Stimulated activated CD4-positive, alpha-beta T cell treated with anti-CD3 and anti-CD28 coated beads, Interleukin-15, amount 100 ng/mL, for 48 hours (primary cell): ENCODE results near the gene EPN3.

Source experiments
- DNase-seq, 2 donors: peaks; one replicate each; pipeline ENCODE4 v3.0.0-alpha.2; 2020; ENCODE audit warnings: low read depth in 2 of 2

The EPN3 gene

DNA sequence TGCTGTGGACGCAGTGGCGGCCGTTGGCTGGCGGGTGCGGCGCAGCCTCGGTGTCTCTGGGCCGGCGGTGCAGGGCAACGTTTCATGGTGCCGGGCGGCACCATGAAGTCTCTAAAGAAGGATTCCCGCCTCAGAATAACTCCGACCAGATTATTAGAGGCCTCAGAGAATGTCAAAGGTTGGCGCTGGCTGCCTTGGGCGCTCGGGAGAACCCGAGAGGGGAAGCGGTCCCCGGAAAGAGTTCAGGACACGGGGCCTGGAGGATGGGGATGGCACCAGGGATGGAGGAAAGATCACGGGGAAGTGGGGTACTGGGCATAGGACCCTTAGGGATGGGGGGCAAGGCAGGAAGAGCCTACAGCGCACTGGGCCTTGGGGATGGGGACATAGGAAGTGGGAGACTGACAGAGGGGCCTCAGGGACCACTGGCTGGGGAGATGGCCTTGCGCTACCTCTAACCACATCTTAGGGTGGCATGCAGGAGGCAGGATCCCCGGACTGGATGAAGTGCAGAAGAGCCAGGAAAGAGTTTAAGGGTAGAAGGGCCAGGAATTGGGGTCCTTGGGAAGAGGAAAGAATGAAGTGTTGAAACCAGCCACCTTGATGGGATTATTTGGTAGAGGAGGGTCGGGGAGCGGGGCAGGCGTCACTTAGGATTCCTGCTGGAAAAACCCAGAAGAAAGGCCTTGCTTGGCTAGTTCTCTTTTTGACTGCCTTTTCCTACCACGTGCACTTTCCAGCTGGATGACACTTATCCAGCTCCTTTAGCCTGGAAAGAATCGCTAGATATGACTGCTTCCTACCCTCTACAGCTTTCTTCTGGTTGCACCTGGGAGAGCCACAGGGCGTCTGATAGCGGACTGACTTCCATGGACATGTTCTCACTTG lies 23.7 kb upstream of the EPN3 start:
- no peak for DNase-seq

DNA sequence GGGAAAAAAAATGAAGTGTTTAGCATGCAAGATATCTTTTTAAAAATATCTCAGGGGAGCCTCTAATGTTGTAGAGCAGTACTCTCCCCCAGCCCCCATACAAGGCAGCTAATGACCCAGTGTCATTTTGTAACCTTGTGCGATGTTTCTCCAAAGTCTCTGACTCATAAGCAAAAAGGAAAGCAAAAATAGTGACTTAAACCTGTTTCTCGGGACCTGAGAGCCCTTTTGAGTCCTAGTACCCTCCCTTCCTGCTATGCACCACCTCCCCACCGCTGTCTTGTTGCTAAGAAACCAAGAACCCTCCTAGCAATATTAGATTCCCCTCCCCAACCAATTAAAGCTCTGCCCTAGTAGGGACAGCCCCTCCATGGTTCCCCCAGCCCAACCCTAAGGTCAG lies 21.5 kb upstream of the EPN3 start:
- DNase-seq: peak; percentile 31 to 36

DNA sequence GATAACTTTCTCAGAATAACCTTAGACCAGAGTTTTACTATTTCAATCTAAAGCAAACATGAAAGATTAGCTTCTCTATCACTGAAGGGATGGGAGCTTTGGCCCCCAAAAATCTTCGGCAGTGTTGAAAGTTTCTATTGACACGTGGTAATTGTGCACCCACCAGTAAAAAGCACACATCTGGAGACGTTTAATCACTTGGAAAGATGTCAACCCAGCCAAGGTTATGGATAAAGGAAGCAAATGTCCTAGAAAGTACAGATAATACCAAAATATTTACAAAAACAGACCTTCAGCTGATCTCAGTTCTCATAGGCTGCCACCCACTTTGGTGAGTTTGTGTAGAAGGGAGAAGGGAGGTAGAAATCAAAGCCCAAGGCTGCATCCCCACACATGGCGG lies 19.0 kb upstream of the EPN3 start:
- DNase-seq: no peak

DNA sequence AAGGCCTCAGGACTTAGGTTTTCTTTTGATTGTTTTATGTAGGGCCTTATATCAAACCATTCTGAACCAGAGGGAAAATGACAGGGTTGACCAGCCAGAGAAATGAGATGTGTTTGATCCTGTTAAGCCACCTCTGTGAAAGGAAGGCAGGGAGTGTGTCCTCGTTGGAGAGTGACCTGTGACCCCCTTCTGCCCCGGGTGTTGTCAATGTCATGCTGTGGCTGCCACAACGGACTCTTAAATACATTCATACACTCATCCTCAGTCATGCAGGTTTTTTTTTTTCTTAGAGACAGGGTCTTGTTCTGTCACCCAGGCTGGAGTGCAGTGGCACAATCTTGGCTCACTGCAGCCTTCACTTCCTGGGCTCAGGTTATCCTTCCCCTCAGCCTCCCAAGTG lies 18.1 kb upstream of the EPN3 start:
- DNase-seq: no peak

DNA sequence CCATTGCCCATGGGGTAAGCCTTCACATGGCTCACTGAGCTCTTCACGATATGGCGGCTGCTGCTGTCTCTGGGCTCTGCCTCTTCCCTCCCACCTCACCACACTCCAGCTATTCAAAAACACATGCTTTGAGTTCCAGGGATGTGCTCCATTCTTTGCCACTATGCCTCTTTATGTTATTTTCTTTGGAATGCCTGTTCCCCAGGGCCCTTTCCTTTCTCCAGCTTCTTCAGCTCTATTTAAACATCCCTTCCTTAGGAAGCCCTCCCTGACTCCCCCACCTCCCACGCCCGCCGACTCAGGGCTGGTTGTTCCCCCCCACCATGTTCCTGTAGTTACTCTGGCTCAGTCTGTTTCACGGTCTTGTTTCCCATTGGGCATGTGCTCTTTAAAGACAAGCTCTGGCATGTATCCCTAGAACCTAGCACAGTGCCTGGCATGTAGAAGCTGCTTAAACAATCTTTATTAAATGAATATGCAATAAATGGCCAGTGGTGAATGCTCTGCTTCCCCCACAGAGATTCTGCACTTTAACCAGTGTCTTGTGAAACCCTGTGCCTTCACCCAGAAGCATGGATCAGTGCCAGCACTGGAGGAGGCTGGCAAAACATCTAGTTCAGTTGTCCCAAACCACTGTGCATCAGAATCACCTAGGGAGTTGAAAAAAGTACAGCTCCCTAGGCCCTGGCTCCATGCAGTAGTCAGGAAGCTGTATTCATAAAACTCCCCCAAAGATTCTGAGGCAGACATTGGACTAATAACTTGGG lies 17.4 kb upstream of the EPN3 start:
- DNase-seq: no peak

DNA sequence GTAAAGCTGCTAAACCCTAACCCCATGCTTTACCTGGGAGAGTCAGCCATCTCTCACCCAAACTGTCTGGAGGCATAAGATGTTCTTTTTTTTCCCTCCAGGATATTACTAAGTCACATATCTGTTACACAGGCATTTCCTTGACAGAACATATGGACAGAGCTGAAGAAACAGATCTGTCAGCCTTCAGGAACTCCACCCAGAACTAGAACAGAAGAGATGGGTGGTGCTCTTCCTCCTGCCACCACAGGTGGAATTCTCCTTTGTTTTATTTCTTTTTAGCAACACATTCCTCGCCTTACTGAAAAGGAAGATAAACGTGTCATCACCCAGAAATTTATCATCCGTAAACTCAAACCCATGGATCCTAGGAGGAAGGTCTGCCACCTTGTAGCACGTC lies 15.5 kb upstream of the EPN3 start:
- DNase-seq: no peak

DNA sequence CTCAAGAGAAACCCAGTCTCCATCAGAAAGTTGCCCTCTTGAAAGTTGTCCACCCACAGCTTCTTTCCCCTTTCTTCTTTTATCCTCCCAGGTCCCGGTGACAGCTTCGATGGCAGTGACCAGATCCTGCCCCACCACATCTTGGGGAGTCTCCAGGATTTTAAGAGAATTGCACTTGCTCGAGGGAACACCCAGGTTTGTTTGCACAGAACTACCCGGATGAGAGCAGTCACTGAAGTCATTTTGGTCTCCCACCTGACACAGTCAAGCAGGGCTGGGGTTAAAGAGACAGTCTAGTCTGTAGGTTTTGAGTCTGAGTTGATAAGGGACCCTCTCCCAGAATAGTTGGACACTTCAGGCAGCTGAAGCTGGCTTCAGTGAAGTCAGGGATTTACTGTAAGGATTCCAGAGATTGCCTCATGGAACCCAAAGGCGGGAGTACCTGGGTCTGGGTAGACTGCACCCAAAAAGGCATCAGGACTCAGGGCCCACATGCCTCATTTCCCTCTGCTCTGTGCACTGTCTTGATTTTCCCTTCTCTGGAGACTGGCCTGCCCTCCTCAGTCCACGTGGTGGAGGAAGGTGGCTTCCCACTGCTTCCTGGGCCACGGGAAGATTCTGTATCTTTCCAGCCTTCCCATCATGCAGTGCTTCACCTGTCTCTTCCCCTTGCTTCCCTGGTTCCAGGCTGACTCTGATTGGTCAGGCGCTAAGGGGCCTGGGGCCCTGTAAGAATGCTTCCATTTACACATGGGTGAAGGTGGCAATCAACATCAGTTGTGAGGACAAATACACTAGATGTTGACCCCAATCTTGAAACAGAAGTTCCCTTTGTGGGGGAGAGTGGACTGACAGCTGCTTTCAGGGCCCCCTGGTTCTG lies 14.8 kb upstream of the EPN3 start:
- DNase-seq: no peak

DNA sequence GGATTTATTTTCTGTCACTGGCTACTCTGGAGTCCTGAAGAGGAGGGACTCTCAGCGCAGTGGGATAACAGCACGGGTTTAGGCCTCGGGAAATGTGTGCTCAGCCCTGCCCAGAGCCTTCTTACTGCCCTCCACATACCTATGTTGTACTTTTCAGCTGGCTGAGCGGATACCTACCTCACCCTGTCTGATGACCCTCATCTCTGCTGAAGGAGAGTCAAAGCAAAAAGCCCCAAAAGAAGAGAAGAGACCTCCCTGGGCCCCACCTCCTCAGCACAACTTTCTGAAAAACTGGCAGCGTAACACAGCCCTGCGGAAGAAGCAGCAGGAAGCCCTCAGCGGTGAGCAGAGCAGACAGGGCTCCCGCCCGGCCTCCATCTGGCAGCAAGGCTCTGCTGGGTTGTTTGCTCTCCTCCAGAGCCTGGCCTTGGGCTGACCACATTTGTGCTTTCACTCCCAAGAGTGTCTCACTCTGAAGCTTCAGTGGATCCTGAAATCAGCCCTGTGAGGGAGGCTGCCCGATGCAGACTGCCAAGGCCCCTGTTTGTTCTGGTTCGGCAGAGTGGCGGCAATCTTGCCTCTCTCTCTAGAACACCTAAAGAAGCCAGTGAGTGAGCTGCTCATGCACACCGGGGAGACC lies 14.0 kb upstream of the EPN3 start:
- no peak for DNase-seq

DNA sequence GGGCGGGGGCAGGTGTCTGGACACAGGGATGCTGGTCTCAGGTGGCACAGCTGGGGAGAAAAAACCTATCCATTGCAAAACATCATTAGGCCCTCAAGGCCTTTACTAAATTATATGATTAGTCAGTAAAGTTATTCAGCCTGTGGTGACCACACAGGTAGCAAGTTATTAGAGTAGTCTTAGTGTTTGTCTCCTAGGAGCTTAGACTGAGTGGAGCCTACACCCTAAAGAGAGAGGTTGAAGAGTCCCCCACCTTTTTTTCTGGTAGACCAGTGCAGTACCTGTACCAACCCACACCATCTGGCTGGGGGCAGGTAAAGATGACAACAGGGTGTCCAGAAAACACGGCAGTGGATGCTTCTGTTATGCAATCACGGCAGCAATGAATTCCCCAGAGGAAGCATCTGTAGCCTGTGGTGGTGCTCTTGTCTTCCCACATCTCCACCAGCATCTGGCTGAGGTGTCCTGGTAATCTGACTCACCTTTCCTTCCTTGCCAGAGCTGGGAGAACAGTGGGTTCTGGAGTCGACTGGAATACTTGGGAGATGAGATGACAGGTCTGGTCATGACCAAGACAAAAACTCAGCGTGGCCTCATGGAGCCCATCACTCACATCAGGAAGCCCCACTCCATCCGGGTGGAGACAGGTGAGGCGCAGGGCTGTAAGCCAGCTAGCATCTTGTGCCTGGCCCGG lies 13.2 kb upstream of the EPN3 start:
- no peak for DNase-seq

DNA sequence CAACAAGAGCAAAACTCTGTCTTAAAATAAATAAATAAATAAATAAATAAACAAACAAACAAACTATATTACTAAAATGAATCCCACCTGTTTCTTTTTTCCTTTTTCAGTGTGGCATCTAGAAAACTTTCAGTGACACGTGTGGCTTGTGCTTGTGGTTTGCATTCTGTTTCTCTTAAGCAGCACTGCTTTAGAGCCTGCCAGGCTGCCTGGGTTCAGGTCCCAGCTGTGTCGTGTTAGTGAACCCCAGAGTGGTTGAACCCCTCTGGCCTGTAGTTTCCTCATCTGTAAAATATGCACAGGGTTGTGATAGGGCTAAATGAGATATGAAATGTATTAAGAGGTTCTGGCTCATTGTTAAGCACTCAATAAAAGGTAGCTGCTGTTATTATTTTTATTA lies 12.1 kb upstream of the EPN3 start:
- DNase-seq: no peak

DNA sequence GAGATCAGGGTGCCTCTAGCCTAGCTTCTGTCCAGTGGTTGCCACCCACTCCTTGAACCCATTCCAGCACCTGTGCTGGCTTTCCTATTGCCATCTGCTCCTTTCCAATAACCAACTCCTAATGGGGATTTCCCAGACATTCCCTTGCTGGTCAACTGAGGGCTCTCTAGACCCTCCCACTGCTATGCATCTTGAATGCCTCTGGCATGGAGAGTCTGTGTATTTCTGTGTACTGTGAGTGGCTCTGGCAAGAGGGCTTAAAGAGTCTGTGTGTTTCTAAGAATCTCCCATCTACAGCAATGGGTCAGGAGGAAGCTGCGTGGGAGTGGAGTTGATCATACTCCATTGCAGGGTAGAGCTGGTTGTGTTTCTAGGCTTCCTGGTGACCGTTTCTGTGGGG lies 11.0 kb upstream of the EPN3 start:
- DNase-seq: no peak

DNA sequence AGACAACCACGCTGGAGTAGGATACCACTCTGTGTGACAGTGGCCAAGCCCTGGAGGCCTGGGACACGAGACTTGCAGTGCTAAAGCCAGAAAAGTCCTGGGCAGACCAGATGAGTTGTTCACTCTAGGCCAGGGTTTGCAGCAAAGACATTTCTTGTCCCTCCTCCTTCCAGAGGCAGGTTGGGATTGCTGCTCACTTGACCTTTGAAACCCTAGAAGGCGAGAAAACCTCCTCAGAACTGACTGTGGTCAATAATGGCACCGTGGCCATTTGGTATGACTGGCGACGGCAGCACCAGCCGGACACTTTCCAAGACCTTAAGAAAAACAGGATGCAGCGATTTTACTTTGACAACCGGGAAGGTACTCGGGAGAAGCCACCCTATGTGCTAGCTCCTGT lies 9.8 kb upstream of the EPN3 start:
- no peak for DNase-seq

DNA sequence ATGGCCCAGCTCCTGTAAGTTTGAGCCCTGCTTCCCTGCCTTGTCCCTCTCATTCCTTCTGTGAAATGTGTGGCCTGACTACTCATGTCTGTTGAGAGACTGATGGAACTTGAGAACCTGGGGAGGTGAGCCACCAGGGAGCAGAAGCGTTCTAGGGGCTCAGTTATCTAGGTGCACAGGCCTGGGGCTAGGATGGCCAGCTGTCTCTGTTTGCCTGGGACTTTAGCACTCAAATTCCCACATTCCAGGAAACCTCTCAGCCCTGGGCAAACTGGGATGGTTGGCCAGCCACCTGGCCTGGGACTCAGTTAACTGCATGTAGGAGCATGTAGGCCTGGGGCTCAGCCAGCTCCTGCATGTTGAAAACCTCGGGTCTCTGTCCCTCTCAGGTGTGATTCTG lies 9.3 kb upstream of the EPN3 start:
- DNase-seq: no peak

DNA sequence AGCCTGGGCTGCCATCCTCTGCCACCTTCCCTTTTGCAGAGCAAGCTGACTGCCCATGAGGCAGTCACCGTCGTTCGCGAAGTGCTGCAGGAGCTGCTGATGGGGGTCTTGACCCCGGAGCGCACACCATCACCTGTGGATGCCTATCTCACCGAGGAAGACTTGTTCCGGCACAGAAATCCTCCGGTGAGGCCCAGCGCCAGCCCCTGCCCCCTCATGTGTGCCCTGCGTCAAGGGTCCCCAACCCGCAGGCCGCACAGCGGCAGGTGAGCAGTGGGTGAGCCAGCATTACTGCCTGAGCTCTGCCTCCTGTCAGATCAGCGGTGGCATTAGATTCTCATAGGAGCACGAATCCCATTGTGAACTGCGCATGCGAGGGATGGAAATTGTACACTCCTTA lies 7.7 kb upstream of the EPN3 start:
- DNase-seq: no peak

DNA sequence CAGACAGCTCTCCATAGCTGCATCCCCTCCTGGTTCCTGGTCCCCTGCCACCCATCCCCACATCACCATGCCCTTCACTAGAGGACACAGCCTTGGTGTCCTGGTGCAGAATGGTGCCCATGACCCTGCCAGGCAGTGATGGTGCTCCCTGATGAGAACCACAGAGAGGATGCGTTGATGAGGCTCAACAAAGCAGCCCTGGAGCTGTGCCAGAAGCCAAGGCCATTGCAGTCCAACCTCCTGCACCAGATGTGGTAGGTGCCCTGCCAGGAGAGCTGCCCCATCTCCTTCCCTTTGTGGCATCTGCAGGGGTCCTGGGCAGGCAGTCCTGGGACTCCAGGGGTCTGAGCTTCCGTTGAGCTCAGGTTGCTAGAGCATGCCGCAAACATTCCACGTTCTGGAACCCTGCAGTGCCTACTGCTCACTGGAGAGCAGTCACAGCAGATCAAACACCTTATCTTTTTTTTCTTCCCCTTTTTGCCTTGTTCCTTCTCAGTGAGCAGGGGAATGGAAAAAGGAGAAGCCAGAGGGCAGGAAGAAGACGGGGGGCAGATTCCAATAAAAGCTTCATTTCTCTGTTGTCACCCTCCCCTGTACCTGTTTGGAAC lies 5.3 kb upstream of the EPN3 start:
- DNase-seq: no peak

DNA sequence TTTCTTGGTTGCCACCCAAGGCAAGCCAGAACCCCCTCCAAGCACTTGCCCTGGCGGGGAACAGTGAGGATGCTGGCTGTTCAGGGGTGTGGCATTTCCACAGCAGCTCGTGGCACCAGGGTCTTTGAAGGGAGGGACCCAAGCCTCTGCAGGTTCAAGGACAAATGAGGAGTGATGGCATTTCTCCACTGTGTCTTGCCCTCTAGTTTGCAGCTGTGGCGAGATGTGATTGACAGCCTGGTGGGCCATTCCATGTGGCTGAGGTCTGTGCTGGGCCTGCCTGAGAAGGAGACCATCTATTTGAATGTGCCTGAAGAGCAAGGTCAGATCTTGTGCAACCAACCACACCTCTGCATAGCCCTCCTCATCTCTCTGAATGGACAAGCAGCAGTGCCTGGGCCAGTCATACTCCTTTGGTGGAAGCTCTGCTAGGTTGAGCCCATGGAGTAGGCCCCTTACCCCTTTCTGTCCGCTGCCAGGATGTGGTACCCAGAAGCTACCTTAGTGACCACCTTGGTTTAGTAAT lies 4.5 kb upstream of the EPN3 start:
- DNase-seq: no peak

DNA sequence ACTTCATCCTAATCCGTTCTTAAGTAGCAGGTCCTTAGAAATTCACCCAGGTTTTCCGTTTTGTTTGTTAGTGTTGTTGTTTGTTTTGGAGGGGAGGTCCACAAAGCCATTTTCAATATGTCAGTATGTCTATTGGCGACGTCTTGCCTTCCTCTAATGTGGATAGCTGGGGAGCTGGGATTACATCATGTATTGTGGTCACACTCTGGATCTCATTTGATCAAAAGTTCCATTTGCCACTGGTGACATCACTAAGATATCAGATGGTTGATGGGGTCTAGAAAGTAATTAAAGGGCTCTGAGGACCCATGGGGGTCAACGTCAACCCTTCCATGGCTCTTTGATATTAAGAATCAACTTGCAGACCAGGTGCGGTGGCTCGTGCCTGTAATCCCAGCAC lies 2.7 kb upstream of the EPN3 start:
- DNase-seq: no peak

DNA sequence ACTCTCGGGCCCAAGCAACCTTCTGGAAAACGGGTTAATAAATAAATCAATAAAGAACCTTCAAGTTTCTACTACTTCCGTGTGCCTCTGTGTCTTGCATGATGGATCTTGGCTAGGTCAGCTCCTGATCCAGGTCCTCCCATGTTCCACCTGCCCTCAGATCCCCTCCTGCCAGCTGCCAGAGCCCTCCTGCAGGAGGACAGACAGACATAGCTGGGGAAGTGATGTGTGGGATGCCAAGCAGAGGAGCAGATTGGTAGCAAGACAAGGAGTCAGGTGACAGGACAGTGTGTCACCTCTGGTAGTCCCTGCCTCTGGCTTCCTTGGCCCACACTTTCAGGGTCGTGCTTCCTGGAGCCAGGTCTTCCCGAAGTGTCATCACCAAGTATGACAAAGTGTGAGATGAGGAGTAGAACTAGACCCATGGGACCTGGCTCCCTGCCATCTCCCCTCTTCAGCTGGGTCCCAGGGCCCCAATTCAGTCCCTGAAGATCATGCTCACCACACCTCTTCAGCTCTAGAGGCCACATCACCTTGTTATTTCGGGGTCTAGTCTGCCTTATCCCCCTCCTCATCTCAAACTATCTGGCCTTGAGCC lies 1.0 kb upstream of the EPN3 start:
- no peak for DNase-seq

DNA sequence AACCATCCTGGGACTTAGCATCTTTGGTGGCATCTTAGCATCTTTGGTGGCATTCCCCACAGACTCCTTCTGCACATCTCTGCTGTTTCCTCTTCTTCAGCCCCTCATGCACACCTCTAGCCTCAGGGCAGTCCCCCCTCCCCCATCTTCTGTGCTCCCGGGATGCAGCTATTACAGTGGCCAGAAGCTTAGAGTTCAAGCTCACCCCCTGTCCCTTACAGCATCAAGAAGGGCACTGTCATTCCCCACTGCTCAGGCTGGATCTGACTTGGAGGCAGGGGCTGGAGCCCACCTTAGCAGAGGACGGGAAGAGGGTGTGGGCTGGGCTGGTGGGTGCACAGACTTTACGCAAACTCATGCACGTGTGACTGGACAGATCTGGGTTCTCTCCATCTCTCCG lies 650 bp downstream of the EPN3 start:
- no peak for DNase-seq

DNA sequence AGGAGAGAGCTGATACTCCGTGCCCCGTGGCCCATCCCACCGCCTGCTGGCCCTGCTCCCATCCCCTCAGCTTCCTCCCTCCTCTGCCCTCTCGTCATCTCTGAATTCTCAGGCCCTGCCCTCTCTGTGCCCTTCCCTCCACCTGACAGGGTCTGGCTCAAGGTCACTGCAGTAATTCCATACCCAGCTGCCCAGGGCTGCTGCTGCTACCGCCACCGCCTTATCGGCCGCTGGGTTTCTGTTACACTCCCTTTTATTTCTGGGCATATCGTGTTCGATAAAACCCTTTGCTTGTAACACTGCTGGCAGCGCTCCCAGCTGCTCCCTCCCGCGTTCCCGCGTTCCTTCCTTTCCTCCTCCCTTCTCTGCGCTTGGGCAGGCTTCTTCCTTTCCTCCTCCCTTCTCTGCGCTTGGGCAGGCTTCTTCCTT lies 1.2 kb downstream of the EPN3 start:
- DNase-seq: no peak
